GM03348 (cell line): Measurements from ENCODE around the gene TFB2M.
"Not testable (repeated sequence)": the region's sequence is repeated elsewhere in the genome, so short reads cannot be mapped to it uniquely, and the experiment has no call there.

Experiments
- DNase-seq: peaks from one replicate; pipeline ENCODE4 v3.0.0; 2012; ENCODE audit warnings: low spot score

TFB2M gene

DNA sequence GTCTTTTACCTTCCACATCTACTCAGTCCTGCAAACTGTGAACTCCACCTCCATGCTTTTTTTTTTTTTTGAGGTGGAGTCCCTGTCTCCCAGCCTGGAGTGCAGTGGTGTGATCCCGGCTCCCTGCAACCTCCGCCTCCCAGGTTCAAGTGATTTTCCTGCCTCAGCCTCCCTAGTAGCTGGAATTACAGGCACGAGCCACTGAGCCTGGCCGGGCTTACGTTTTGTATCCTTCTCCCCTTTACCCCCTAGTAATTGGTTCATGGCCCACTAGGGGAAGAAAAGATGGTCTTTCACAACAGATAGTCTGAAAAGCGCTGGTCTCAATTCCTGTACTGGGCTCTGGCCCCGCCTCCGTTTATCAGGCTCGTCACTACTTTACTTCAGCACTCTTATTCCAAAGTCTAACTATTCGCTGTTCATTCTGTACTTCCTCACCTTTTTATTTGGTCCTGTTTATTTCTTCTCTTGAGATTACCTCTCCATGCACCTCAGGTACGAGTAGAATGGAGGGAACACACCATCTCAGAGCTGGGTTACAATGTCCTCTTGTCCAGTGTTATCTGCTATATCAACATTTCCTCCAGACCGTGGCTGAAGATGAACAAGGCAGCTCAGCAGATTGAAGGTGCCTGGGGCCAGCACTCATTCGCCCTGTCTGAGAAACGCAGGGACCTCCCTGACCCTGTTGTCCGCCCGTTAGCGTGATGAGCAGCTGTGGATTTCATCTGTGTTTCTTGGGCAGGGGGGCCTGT lies 16.4 kb upstream of the TFB2M start:
- no peak for DNase-seq

DNA sequence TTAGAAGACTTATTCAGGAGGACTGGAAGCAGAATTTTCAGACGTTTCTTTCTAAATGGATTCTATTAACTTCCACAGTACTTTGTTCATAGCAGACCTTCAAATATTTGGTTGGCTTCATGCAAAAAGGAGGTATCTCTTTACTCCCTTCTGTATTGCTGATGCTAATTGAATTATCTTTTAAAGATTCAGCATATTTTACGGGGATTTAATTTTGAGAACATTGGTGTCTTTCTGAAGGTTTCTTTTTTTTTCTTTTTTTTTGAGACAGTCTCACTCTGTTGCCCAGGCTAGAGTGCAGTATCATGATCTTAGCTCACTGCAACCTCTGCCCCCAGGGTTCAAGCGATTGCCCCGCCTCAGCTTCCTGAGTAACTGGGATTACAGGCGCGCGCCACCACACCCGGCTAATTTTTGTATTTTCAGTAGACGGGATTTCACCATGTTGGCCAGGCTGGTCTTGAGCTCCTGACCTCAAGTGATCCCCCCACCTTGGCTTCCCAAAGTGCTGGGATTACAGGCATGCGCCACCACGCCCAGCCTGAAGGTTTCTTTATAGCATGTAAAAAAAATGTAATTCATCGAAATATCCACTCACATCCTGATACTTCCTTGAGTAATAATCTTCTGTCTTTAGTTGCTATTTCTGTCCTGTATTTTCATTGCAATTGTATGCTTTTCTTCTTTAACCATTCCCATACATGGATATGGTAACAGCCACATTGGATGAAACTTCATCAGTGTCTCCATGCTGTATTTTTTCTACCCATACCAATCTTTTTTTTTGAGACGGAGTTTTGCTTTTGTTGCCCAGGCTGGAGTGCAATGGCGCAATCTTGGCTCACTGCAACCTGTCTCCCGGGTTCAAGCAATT lies 14.7 kb upstream of the TFB2M start:
- DNase-seq: no peak

DNA sequence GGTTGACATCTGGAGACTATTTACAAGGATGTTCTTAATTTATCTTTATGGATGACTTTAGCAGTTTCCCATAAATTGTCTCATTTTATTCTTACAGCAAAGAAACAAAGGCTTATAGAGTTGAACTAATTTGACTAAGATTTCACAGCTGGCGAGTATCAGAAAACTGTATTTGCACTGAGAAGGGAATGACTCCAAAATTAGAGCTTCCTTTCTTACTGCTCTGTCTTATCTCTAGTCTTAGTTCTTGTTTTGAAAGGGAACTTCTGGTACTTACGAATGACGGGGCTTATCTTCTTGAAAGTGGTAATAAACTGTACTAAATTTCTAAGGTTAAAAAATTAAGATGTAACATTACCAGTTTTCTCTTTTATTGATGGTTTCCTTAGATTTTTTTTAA lies 13.8 kb upstream of the TFB2M start:
- no peak for DNase-seq

- DNase-seq: no peak
Observed at GRCh38 chr1:246577720-246578106, 11.7 kb upstream of the TFB2M start.

- DNase-seq: no peak
Observed at GRCh38 chr1:246577082-246577719, 11.1 kb upstream of the TFB2M start.

- no peak for DNase-seq
Observed at GRCh38 chr1:246576709-246577032, 10.6 kb upstream of the TFB2M start.

DNA sequence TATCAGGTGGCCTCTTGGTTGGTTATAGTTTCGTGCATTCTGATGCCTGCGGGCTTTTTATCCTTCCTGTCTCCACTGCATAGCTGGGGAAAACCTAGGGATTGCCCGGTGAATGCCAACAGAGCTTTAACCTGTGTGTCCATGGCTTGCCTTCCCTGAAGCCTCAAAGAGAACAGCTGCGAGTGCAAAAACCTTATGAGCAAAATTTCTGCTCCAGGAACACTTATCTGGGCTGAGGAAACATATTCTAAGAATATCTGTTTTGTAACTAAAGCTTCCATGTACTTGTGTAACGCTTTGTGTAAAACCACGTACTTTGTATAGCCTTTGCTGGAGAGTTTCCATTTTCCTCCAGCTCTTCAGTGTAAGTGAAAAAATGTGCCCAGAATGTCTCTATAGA lies 7.4 kb upstream of the TFB2M start:
- no peak for DNase-seq

DNA sequence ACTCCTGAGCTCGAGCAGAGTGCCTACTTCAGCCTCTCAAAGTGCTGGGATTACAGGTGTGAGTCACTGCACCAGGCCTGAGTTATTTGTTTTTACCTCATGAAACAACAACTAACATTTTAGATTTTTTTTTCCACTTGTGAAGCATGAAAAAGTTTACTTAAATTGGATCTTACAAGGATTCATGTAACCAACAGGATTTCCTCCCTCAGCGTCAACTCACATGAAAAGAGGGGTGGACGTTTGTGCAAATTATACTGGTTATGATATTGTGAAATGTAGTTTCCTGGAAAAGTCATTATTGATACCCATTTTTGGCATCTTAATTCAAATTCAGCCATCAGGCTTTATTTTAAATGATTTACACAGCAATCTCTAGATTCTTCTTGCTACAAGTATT lies 6.7 kb upstream of the TFB2M start:
- no peak for DNase-seq

- no peak for DNase-seq
Observed at GRCh38 chr1:246571953-246572352, 5.9 kb upstream of the TFB2M start.

DNA sequence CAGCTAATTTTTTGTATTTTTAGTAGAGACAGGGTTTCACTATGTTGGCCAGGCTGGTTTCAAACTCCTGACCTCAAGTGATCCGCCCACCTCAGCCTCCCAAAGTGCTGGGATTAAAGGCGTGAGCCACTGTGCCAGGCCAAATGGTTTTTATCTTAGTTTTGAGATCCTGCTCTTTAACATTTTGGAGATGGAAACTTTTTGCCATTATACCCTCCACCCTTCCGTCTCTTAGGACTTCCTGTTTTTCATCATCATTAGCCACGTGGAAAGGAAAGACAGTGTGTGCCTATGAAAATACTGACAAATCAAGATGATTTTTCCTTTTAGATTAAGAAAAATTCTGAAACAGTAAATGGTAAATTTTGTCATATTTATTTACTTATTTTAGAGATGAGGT lies 5.2 kb upstream of the TFB2M start:
- not testable (repeated sequence) for DNase-seq

GRCh38 chr1:246569248-246570238 lies 3.5 kb upstream of the TFB2M start:
- no peak for DNase-seq

DNA sequence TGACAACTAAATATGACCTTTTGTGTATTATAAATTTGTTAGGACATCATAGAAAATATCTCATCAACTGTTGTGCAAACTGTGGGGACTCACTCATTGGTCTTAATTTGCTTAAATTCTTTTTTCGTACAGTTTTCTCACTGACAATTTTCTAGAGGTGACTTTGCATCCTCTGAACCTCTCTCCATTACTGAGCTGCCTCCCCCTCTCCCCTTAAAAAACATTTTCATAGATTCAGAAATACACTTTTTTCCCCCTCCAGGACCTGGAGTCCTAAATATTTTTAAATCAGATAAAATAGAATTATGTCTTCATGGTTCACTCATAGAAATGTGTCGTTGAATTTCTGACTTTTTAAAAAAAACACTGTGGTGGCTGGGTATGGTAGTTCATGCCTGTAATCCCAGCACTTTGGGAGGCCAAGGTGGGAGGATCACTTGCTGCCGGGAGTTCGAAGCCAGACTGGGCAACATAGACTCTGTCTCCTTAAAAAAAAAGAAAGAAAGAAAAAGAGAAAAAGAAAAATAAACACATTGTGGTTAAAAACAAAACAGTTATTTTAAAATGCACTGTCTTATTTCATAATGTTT lies 1.7 kb upstream of the TFB2M start:
- peak; percentile 13 for DNase-seq

DNA sequence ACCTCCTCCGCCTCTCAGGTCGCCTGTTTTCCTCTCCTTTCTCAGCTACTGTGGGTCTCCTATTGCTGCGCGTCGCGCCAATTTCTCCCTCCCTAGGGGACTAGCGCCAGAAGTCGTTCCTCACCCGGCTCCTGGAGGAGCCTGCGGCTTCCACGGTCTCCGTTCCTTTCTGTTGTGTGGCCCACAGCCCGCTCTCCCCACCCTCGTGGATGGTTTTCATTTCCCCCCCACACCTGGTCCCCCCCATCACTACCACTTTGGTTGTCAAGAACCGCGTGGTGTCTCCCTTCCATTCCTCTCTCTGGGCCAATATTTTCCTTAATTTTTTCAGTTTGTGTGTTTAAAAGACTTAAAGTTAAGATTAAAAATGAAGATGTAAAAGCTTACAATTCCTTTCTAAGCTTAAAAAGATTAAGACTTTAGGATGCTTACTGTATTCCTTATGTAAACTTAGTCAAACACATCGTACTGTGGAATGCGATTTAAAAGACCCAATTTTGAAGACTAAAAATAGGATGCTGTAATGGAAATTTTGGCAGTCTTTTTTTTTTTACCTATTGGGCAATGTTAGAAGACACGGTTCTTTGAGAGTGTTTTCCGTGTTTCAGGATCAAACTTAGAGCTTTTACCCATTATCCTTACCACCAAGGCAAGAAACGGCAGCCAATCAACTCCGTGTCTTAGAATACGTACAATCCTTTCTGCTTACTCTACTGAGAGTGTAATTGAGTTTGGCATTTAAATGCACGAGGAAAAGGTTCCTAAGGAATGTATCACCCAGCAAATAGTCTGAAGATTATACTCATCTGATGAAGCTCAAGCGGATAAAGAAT lies 968 bp upstream of the TFB2M start:
- DNase-seq: peak; percentile 75

GRCh38 chr1:246565751-246566127 lies 322 bp downstream of the TFB2M start:
- DNase-seq: no peak

DNA sequence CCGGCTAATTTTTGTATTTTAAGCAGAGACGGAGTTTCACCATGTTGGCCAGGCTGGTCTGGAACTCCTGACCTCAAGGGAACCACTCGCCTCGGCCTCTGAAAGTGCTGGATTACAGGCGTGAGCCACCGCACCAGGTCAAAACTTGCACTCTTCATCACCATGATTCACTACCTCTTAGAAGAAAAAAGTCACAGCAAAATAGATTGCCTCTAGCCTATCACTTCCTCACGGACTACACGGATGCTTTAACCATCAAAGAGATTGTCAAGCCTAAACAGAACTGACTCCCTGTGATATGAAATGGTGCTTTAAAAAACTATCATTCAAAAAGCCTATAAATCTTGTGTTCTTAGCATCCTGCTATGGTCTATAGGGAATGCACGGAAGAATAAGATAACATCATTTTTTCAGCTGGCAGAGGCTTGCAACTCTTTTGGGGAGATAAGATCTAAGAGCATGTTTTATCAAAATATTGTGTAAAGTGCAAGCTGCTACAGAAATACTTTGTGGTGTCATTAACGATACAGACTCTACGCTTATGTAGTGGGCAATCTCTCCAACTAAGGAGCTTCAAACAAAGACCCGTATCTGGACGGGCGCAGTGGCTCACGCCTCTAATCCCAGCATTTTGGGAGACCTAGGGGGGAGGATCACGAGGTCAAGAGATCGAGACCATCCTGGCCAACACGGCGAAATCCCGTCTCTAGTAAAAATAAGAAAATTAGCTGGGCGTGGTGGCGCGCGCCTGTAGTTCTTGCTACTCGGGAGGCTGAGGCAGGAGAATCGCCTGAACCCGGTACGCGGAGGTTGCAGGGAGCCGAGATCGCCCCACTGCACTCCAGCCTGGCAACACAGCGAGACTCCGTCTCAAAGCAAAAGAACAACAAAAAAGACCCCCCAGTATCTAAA lies 966 bp downstream of the TFB2M start:
- no peak for DNase-seq

DNA sequence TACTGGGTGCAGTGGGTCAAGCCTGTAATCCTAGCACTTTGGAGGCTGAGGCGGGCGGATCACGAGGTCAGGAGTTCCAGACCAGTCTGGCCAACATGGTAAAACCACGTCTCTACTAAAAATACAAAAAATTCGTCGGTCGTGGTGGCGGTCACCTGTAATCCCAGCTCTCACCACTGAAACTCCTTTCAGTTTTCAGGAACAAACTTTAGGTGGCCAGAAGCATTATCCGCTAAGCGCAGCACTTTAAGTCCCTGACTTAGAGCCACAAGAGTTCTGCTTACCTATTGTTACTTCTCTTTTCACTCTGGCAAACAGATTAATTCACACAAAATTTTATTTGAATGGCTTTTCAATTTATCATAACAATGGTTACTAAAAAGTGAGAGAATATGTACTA lies 5.2 kb downstream of the TFB2M start:
- not testable (repeated sequence) for DNase-seq

GRCh38 chr1:246559310-246559709 lies 6.8 kb downstream of the TFB2M start:
- no peak for DNase-seq

DNA sequence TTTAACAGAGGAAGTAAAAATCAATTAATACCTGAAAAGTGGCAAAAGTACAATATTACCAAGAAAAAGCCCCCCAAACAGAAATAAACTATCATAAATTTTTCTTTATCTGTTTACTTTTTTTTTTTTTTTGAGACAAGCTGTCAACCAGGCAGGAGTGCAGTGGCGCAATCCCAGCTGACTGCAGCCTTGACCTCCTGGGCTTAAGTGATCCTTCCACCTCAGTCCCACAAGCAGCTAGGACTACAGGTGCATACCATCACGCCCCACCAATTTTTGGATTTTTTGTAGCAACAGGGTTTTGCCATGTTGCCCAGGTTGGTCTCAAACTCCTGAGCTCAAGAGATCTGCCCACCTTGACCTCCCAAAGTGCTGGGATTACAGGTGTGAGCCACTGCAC lies 8.0 kb downstream of the TFB2M start:
- DNase-seq: no peak

- no peak for DNase-seq
Observed at GRCh38 chr1:246554201-246554600, 11.9 kb downstream of the TFB2M start.

DNA sequence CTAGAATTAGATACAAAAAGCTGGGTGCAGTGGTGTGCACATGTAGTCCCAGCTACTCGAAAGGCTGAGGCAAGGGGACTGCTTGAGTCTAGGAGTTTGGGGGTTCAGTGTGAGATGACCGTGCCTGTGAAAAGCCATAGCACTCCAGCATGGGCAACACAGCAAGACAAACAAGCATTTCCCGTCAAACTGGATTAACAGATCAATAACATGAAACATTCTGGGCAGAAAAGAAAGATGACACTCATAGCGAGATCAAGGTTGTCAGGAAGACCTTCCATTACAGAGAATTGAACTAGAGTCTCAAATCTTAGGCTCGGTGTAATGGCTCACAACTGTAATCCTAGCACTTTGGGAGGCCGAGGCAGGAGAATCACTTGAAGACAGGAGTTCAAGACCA lies 14.0 kb downstream of the TFB2M start:
- DNase-seq: no peak
